H9 (cell line): ENCODE results near the gene DOC2A. TPM values are rescaled to one million over a fixed set of nuclear protein-coding genes. Genes with fewer than 3 reads are reported as not detected.
A peak's percentile ranks its signal among the peaks of the same experiment; 100 is the strongest.

Experiments
- DNase-seq: peaks from one replicate; pipeline ENCODE4 v3.0.0-alpha.2; 2017
- H2AFZ ChIP-seq: one replicate; pipeline ENCODE4 v1.6.1; 2013; ENCODE audit warnings: mild to moderate bottlenecking, low read length, control low read depth, moderate library complexity
- H2AK5ac ChIP-seq: 2 replicates; pipeline ENCODE4 v1.6.1; 2013; ENCODE audit warnings: low read length, control low read depth, mixed read lengths; ENCODE audit not compliant: insufficient read length
- H2BK120ac ChIP-seq: one replicate; pipeline ENCODE4 v1.6.1; 2013; ENCODE audit warnings: low read depth, mild to moderate bottlenecking, low read length, control low read depth, inconsistent platforms; ENCODE audit not compliant: poor library complexity, severe bottlenecking
- H2BK12ac ChIP-seq: 2 replicates; pipeline ENCODE4 v1.6.1; 2013; ENCODE audit warnings: low read length, control low read depth, mixed read lengths, low read depth; ENCODE audit not compliant: insufficient read length
- H2BK15ac ChIP-seq: 2 replicates; pipeline ENCODE4 v1.6.1; 2013; ENCODE audit warnings: low read depth, low read length, control low read depth
- H2BK20ac ChIP-seq: one replicate; pipeline ENCODE4 v1.6.1; 2013; ENCODE audit warnings: low read depth, mild to moderate bottlenecking, low read length, control low read depth, inconsistent platforms; ENCODE audit not compliant: poor library complexity, severe bottlenecking
- H2BK5ac ChIP-seq: 2 replicates; pipeline ENCODE4 v1.6.1; 2013; ENCODE audit warnings: low read length, control low read depth, mixed read lengths; ENCODE audit not compliant: insufficient read length
- H3K14ac ChIP-seq: 2 replicates; pipeline ENCODE4 v1.6.1; 2013; ENCODE audit warnings: low read length, control low read depth; ENCODE audit not compliant: insufficient read depth
- H3K18ac ChIP-seq: 2 replicates; pipeline ENCODE4 v1.6.1; 2013; ENCODE audit warnings: low read depth, mild to moderate bottlenecking, mixed read lengths, low read length, control low read depth; ENCODE audit not compliant: insufficient read length
- H3K23ac ChIP-seq: 2 replicates; pipeline ENCODE4 v1.6.1; 2013; ENCODE audit warnings: low read length, control low read depth, mixed read lengths, low read depth; ENCODE audit not compliant: insufficient read length
- H3K23me2 ChIP-seq: 2 replicates; pipeline ENCODE4 v1.6.1; 2013; ENCODE audit warnings: low read depth, mild to moderate bottlenecking, mixed read lengths, low read length, control low read depth; ENCODE audit not compliant: insufficient read length, poor library complexity, severe bottlenecking
- H3K27ac ChIP-seq: 2 replicates; pipeline ENCODE4 v1.5.1; 2013; ENCODE audit warnings: low read length, control low read depth, mixed read lengths, low read depth; ENCODE audit not compliant: insufficient read length
- H3K27me3 ChIP-seq: 2 replicates; pipeline ENCODE4 v1.6.1; 2013; ENCODE audit warnings: low read length, control low read depth, inconsistent platforms; ENCODE audit not compliant: insufficient read depth
- H3K4ac ChIP-seq: 2 replicates; pipeline ENCODE4 v1.6.1; 2013; ENCODE audit warnings: low read depth, mild to moderate bottlenecking, control low read depth, inconsistent platforms, low read length, moderate library complexity
- H3K4me1 ChIP-seq: 2 replicates; pipeline ENCODE4 v1.6.1; 2013; ENCODE audit warnings: low read length, control low read depth, inconsistent platforms; ENCODE audit not compliant: insufficient read depth
- H3K4me2 ChIP-seq: 2 replicates; pipeline ENCODE4 v1.6.1; 2013; ENCODE audit warnings: low read length, control low read depth, mixed read lengths; ENCODE audit not compliant: insufficient read length, insufficient read depth
- H3K56ac ChIP-seq: 2 replicates; pipeline ENCODE4 v1.6.1; 2013; ENCODE audit warnings: low read depth, mild to moderate bottlenecking, mixed read lengths, low read length, control low read depth; ENCODE audit not compliant: insufficient read length
- H3K79me1 ChIP-seq: 2 replicates; pipeline ENCODE4 v1.6.1; 2013; ENCODE audit warnings: low read depth, mild to moderate bottlenecking, moderate library complexity, low read length, control low read depth, inconsistent platforms; ENCODE audit not compliant: insufficient read depth, poor library complexity, severe bottlenecking
- H3K79me2 ChIP-seq: 2 replicates; pipeline ENCODE4 v1.6.1; 2013; ENCODE audit warnings: low read length, control low read depth, inconsistent platforms; ENCODE audit not compliant: insufficient read depth
- H3K9ac ChIP-seq: 2 replicates; pipeline ENCODE4 v1.6.1; 2013; ENCODE audit warnings: low read length, control low read depth, mixed read lengths; ENCODE audit not compliant: insufficient read length; ENCODE audit errors: extremely low read depth
- H3K9me3 ChIP-seq: one replicate; pipeline ENCODE4 v1.6.1; 2013; ENCODE audit warnings: low read depth, low read length, inconsistent platforms; ENCODE audit not compliant: control insufficient read depth
- H3T11ph ChIP-seq: one replicate; pipeline ENCODE4 v1.6.1; 2013; ENCODE audit warnings: mild to moderate bottlenecking, low read length, control low read depth, inconsistent platforms
- H4K20me1 ChIP-seq: one replicate; pipeline ENCODE4 v1.6.1; 2013; ENCODE audit not compliant: control insufficient read depth, insufficient read length, insufficient read depth
- H4K5ac ChIP-seq: 2 replicates; pipeline ENCODE4 v1.6.1; 2013; ENCODE audit warnings: low read depth, mild to moderate bottlenecking, mixed read lengths, low read length, control low read depth; ENCODE audit not compliant: insufficient read length
- H4K8ac ChIP-seq: replicated peaks from 2 replicates; pipeline ENCODE4 v1.6.1; 2013; ENCODE audit warnings: low read length, control low read depth, mixed read lengths, low read depth; ENCODE audit not compliant: insufficient read length
- H4K91ac ChIP-seq: 2 replicates; pipeline ENCODE4 v1.6.1; 2013; ENCODE audit warnings: low read depth, mild to moderate bottlenecking, moderate library complexity, mixed read lengths, low read length, control low read depth; ENCODE audit not compliant: insufficient read length
- H3K27ac Mint-ChIP-seq, 3 experiments: 2 replicates in 2 of 3; 3 replicates in 1 of 3; pipeline ENCODE4 v1.8.0; 2020 to 2021; ENCODE audit warnings: mixed read lengths in 3 of 3, mild to moderate bottlenecking in 1 of 3, moderate library complexity in 1 of 3
- H3K27me3 Mint-ChIP-seq: 2 replicates; pipeline ENCODE4 v1.8.0; 2021; ENCODE audit warnings: low read depth, mild to moderate bottlenecking, moderate library complexity, mixed read lengths
- H3K36me3 Mint-ChIP-seq, 3 experiments: 2 replicates in 2 of 3; 3 replicates in 1 of 3; pipeline ENCODE4 v1.8.0; 2020 to 2021; ENCODE audit warnings: low read depth in 3 of 3, mixed read lengths in 3 of 3; ENCODE audit not compliant: insufficient read depth in 1 of 3
- H3K4me1 Mint-ChIP-seq, 2 experiments: 2 replicates each; pipeline ENCODE4 v1.8.0; 2020; ENCODE audit warnings: mixed read lengths in 2 of 2
- H3K4me3 Mint-ChIP-seq, 2 experiments: 2 replicates in 1 of 2; 3 replicates in 1 of 2; pipeline ENCODE4 v1.8.0; 2020 to 2021; ENCODE audit warnings: mild to moderate bottlenecking in 2 of 2, mixed read lengths in 2 of 2, moderate library complexity in 1 of 2
- H3K9me3 Mint-ChIP-seq, 2 experiments: 2 replicates in 1 of 2; 3 replicates in 1 of 2; pipeline ENCODE4 v1.8.0; 2020; ENCODE audit warnings: mild to moderate bottlenecking in 2 of 2, mixed read lengths in 2 of 2, moderate library complexity in 1 of 2
- CTCF ChIP-seq: fragments of 200-600 bp; sonication (generic); conservative IDR thresholded peaks from 3 replicates; pipeline ENCODE4 v1.8.0; 2021; ENCODE audit warnings: antibody characterized with exemption, mild to moderate bottlenecking
- WGBS: extraction: QIAGEN DNeasy Blood & Tissue Kit; methylation state at CpG from one replicate; pipeline ENCODE4 v1.1.7; 2013; ENCODE audit warnings: missing lambda C conversion rate, low lambda C conversion rate, mixed read lengths; ENCODE audit not compliant: insufficient read length; ENCODE audit errors: extremely low coverage; 5-methylcytosine and 5-hydroxymethylcytosine counted together
- total RNA-seq: library from RNA; stranded (reverse); gene quantifications from 2 replicates; pipeline ENCODE4 v1.2.1, GENCODE V29; 2021

The DOC2A gene
- total RNA-seq, 1 experiment from 2014 or later = 12.2 TPM

GRCh38 chr16:30022887-30023286, 12.1 kb upstream of the DOC2A start, which contains the start of gene C16orf92:
C16orf92 (plus strand) TSS chr16:30023198; CDS start chr16:30023341, 143 bp downstream.
- Histone ChIP-seq H3K9me3 (no peaks in the 10 kb centered on the region), H4K5ac (no peak within 1 kb of the TSS), H3K23ac (no peak within 1 kb of the TSS), H2BK5ac (no peak within 1 kb of the TSS), H3K18ac (no peak within 1 kb of the TSS), H4K8ac (no peak within 1 kb of the TSS), H2BK120ac (no peak within 1 kb of the TSS), H3K79me1 (no peaks in the 10 kb centered on the region), H3K4me2 (no peak within 1 kb of the TSS), H3K14ac (no peak within 1 kb of the TSS), H2AK5ac (no peak within 1 kb of the TSS), H3K27ac (no peak within 1 kb of the TSS), H3K4me1 (no peaks in the 10 kb centered on the region), H4K91ac (no peak within 1 kb of the TSS), H3T11ph (no peak within 1 kb of the TSS), H3K9ac (no peak within 1 kb of the TSS), H2BK12ac (no peak within 1 kb of the TSS), H2AFZ (no peak within 1 kb of the TSS), H3K4ac (no peak within 1 kb of the TSS), H2BK20ac (no peak within 1 kb of the TSS), H3K23me2 (peaks cover 4% of the 10 kb centered on the region), H4K20me1 (no peaks in the 10 kb centered on the region), H2BK15ac (no peak within 1 kb of the TSS), H3K27me3 (no peaks in the 10 kb centered on the region; the same call in 1 of the 2 replicates), H3K79me2 (no peaks in the 10 kb centered on the region), H3K56ac (no peak within 1 kb of the TSS)
- no CpG with 5 or more reads among the region's 6 CpGs for WGBS
- no peak for TF ChIP-seq CTCF
- Mint-ChIP-seq H3K27me3 (peaks cover 2% of the 10 kb centered on the region), H3K4me3 (no peak within 1 kb of the TSS; a peak in 1 of 5 replicates), H3K27ac (peak within 1 kb of the TSS in 2 of 3 experiments; percentile 69 to 85; a peak in 2 of 7 replicates), H3K9me3 (no peaks in the 10 kb centered on the region; a peak in 1 of 5 replicates), H3K4me1 (peaks cover 1 to 10% of the 10 kb centered on the region in 2 experiments), H3K36me3 (peaks cover 6 to 15% (median 11%) of the 10 kb centered on the region in 3 experiments; a peak in 5 of 7 replicates)
- no peak for DNase-seq
